Measurements from ENCODE around the gene STIP1.

DNA sequence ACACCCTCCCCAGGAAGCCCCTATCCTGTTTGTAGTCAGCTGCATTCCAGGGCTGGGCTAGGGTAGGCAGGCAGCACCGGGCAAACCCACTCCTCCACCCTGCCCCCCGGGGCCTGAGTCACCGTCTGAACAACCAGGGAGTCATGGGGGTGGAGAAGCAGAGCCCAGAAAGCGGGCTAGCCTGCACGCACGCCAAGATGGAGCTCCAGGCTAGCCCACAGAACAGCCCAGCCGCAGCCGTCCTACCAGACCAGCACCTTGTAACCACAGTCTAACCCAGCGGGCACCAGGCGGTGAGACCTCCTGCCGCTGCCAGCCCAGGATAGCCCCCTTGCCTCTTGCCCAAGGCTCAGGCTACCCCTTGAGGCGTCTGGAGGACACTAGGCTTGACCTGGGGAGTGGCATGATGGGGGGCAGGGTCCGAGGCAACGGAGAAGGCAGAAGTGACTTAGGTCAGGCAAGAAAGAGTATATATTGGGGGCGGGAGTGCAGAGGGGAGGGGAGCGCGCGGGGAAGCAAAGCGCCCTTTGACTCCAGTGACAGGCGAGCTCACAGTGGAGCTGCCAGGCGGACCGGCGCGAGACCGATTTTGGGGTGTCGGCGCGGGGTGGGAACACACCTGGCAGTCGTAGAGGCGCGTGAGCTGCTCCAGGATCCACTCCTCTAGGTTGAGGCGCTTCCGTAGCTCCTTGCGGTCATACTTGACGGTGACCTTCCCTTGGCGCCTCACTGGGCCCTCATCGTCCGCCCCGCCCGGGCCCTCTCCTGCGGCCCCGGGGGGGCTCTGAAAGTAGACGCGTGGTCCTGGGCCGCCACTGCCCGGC lies 60.0 kb downstream of the STIP1 start:
- TF ChIP-seq POLR2A (IDR thresholded peaks at IDR 0.05; ENCODE audit: low read depth, low read length) (0 out of 2 replicates have a peak, but pooled peaks have one; percentile 23), POLR2AphosphoS5 (IDR thresholded peaks at IDR 0.05; ENCODE audit: low read depth, low read length) (no peak), TAF1 (IDR thresholded peaks at IDR 0.05; ENCODE audit: low read depth, low read length) (0 out of 2 replicates have a peak, but pooled peaks have one; percentile 17), SPI1 (IDR thresholded peaks at IDR 0.05; ENCODE audit: low read depth, low read length) (no peak)

Data from GM12891 (cell line).